Measurements from ENCODE around the gene MAP3K4. TPM values are rescaled to one million over a fixed set of nuclear protein-coding genes. Genes with fewer than 3 reads are reported as not detected.

The MAP3K4 gene
- total RNA-seq, 1 experiment from 2014 or later = 41.1 TPM

DNA sequence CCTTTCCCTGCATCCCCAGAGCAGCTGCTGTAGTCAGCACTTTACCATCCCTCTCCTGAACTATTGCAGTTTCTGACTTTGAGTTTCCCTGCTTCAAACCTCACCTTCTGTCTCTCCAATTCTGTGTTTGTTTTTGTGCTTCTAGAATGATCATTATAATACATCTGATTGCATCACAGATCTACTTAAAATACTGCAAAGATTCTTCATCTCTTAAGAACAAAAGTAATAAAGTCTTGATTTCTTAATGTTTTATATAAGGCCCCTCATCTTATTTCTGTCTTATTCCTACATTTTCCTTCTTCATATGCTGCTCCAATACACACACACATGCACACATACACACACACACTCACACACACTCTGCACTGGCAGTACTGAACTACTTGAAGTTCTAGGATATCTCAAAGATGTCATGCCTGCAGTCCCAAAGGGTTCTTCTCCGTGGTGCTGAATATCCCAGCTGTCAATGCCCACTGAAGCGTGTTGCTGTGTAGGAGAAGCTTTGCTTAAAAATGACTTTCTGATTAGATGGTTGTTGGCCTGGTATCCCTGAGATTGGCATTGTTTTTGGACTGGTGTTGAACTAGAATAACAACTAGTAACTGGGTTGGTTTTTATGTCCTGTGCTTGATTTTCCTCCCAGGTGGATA is 97.2 kb downstream of the MAP3K4 start:
- Histone ChIP-seq H3K4me3 (ENCODE audit: insufficient read depth, low read depth, low read length) (no peak overlapping the region), H3K36me3 (replicated peaks; ENCODE audit: control insufficient read depth, insufficient read depth, low read length) (peaks cover 24% of the 10 kb centered on the region), H3K27me3 (ENCODE audit: control insufficient read depth, insufficient read depth, low read length) (no peaks in the 10 kb centered on the region)
- DNase-seq = no peak

DNA sequence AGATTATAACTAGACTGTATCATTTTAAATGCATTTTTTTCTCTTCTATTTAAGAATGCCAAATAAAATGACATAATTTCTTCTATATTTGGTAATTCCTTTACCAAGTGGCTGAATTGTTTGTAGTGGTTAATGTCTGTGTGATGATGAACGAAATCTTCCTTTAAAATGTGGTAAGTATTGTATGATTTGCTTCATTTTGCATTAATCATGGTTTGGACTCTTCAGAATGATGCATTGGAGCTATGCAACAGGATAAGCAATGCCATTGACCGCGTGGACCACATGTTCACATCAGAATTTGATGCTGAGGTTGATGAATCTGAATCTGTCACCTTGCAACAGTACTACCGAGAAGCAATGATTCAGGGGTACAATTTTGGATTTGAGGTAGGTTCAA is 99.6 kb downstream of the MAP3K4 start:
- Histone ChIP-seq H3K4me3 (ENCODE audit: insufficient read depth, low read depth, low read length) (no peak overlapping the region), H3K27me3 (ENCODE audit: control insufficient read depth, insufficient read depth, low read length) (no peaks in the 10 kb centered on the region), H3K36me3 (replicated peaks; ENCODE audit: control insufficient read depth, insufficient read depth, low read length) (peaks cover 25% of the 10 kb centered on the region)
- no peak for DNase-seq

- DNase-seq = no peak
- Histone ChIP-seq H3K4me3 (ENCODE audit: insufficient read depth, low read depth, low read length) (no peak overlapping the region), H3K36me3 (replicated peaks; ENCODE audit: control insufficient read depth, insufficient read depth, low read length) (peaks cover 26% of the 10 kb centered on the region), H3K27me3 (ENCODE audit: control insufficient read depth, insufficient read depth, low read length) (no peaks in the 10 kb centered on the region)
These were observed 100.6 kb downstream of the MAP3K4 start for GRCh38 chr6:161091972-161092701.

GRCh38 chr6:161094955-161095354 is 103.4 kb downstream of the MAP3K4 start:
- H3K27me3 ChIP-seq (ENCODE audit: control insufficient read depth, insufficient read depth, low read length) = no peaks in the 10 kb centered on the region
- DNase-seq = no peak
- no peak overlapping the region for H3K4me3 ChIP-seq (ENCODE audit: insufficient read depth, low read depth, low read length)
- H3K36me3 ChIP-seq (replicated peaks; ENCODE audit: control insufficient read depth, insufficient read depth, low read length) = peaks cover 11% of the 10 kb centered on the region

- DNase-seq = no peak
- Histone ChIP-seq H3K36me3 (replicated peaks; ENCODE audit: control insufficient read depth, insufficient read depth, low read length) (peaks cover 15% of the 10 kb centered on the region), H3K4me3 (ENCODE audit: insufficient read depth, low read depth, low read length) (no peak overlapping the region), H3K27me3 (ENCODE audit: control insufficient read depth, insufficient read depth, low read length) (no peaks in the 10 kb centered on the region)
These were observed 104.3 kb downstream of the MAP3K4 start for GRCh38 chr6:161095916-161096315.

- no peak for DNase-seq
- Histone ChIP-seq H3K27me3 (ENCODE audit: control insufficient read depth, insufficient read depth, low read length) (no peaks in the 10 kb centered on the region), H3K36me3 (replicated peaks; ENCODE audit: control insufficient read depth, insufficient read depth, low read length) (peaks cover 9% of the 10 kb centered on the region), H3K4me3 (ENCODE audit: insufficient read depth, low read depth, low read length) (no peak overlapping the region)
These were observed 108.5 kb downstream of the MAP3K4 start for GRCh38 chr6:161100072-161100471.

DNA sequence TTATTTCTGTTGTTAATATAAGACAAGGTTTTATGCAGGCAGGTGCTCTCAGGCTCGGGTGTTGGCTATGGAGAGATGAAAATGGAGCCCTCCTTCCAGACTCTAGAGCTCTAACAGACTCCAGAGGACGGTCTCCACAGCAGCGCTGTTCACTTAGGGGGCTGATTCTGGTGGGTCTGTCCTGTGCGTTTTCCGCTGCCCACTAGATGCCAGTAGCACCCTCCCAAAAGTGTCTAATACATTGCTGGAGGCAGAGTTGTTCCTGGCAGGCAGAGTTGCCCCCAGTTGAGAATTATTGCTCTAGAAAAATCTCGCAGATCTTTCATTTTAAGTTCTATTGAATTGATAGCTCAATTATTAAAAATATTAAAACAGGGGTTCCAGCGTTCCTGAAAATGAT is 109.9 kb downstream of the MAP3K4 start:
- peak; percentile 26 for DNase-seq

GRCh38 chr6:161103475-161103874 is 111.9 kb downstream of the MAP3K4 start:
- H3K27me3 ChIP-seq (ENCODE audit: control insufficient read depth, insufficient read depth, low read length) = no peaks in the 10 kb centered on the region
- H3K4me3 ChIP-seq (ENCODE audit: insufficient read depth, low read depth, low read length) = no peak overlapping the region
- no peak for DNase-seq
- peaks cover 13% of the 10 kb centered on the region for H3K36me3 ChIP-seq (replicated peaks; ENCODE audit: control insufficient read depth, insufficient read depth, low read length)

More for the DNA sequence above, 109.9 kb downstream of the MAP3K4 start:
- Histone ChIP-seq H3K36me3 (replicated peaks; ENCODE audit: control insufficient read depth, insufficient read depth, low read length) (peaks cover 9% of the 10 kb centered on the region), H3K27me3 (ENCODE audit: control insufficient read depth, insufficient read depth, low read length) (no peaks in the 10 kb centered on the region), H3K4me3 (ENCODE audit: insufficient read depth, low read depth, low read length) (no peak overlapping the region)

GRCh38 chr6:161104966-161105365 is 113.4 kb downstream of the MAP3K4 start:
- H3K27me3 ChIP-seq (ENCODE audit: control insufficient read depth, insufficient read depth, low read length) = no peaks in the 10 kb centered on the region
- H3K36me3 ChIP-seq (replicated peaks; ENCODE audit: control insufficient read depth, insufficient read depth, low read length) = peaks cover 20% of the 10 kb centered on the region
- no peak overlapping the region for H3K4me3 ChIP-seq (ENCODE audit: insufficient read depth, low read depth, low read length)
- no peak for DNase-seq

GRCh38 chr6:161105408-161105807 is 113.8 kb downstream of the MAP3K4 start:
- Histone ChIP-seq H3K27me3 (ENCODE audit: control insufficient read depth, insufficient read depth, low read length) (no peaks in the 10 kb centered on the region), H3K36me3 (replicated peaks; ENCODE audit: control insufficient read depth, insufficient read depth, low read length) (peaks cover 21% of the 10 kb centered on the region), H3K4me3 (ENCODE audit: insufficient read depth, low read depth, low read length) (no peak overlapping the region)
- no peak for DNase-seq

DNA sequence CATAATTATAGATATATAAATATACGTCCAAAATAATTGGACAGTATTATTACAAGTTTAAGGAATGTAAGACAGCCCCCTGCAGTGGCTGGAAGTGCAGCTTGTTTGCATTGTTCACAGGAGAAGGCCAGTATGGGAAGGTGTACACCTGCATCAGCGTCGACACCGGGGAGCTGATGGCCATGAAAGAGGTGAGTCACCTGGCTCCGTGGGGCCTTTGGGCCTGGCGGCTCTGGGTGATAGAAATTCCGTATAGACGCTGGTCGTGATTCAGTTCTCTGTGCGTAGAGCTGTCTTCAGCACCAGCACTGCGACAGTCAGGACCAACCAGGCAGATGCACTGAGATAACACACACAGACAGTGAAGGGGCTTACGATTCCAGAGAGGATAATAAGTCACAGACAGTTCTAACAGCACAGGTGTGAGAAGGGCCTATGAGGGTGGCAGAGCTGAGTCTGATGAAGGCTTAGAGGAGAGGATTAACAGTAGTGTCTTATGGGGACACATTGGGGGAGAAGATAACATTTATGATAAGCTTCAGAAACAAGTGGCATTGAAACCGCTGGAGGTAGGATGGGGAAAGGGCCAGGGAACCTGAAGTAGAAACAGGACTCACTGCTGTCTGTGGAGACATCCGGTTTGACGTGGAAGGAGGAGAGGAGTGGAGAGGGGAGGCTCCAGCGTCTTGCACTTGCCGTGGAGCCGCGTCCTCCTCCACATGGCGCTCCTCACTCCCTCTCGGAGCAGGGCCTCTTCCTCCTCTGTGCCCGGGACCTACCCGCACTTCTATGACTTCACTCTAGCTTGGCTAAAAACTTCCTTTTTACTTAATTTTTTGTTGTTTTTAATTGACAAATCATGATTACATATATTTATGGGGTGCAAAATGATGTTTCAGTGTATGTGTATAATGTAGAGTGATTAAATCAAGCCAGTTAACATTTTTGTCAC is 116.5 kb downstream of the MAP3K4 start:
- DNase-seq = no peak
- no peaks in the 10 kb centered on the region for H3K27me3 ChIP-seq (ENCODE audit: control insufficient read depth, insufficient read depth, low read length)
- H3K4me3 ChIP-seq (ENCODE audit: insufficient read depth, low read depth, low read length) = no peak overlapping the region
- H3K36me3 ChIP-seq (replicated peaks; ENCODE audit: control insufficient read depth, insufficient read depth, low read length) = peaks cover 33% of the 10 kb centered on the region

GRCh38 chr6:161108916-161109315 is 117.3 kb downstream of the MAP3K4 start:
- no peak for DNase-seq

GRCh38 chr6:161109366-161109765 is 117.8 kb downstream of the MAP3K4 start:
- no peak overlapping the region for H3K4me3 ChIP-seq (ENCODE audit: insufficient read depth, low read depth, low read length)
- DNase-seq = no peak
- H3K36me3 ChIP-seq (replicated peaks; ENCODE audit: control insufficient read depth, insufficient read depth, low read length) = peaks cover 34% of the 10 kb centered on the region
- no peaks in the 10 kb centered on the region for H3K27me3 ChIP-seq (ENCODE audit: control insufficient read depth, insufficient read depth, low read length)

More at GRCh38 chr6:161108916-161109315, 117.3 kb downstream of the MAP3K4 start:
- H3K4me3 ChIP-seq (ENCODE audit: insufficient read depth, low read depth, low read length) = no peak overlapping the region
- H3K36me3 ChIP-seq (replicated peaks; ENCODE audit: control insufficient read depth, insufficient read depth, low read length) = peaks cover 34% of the 10 kb centered on the region
- H3K27me3 ChIP-seq (ENCODE audit: control insufficient read depth, insufficient read depth, low read length) = no peaks in the 10 kb centered on the region

GRCh38 chr6:161110028-161110779 is 118.6 kb downstream of the MAP3K4 start:
- Histone ChIP-seq H3K36me3 (replicated peaks; ENCODE audit: control insufficient read depth, insufficient read depth, low read length) (peaks cover 34% of the 10 kb centered on the region), H3K4me3 (ENCODE audit: insufficient read depth, low read depth, low read length) (no peak overlapping the region), H3K27me3 (ENCODE audit: control insufficient read depth, insufficient read depth, low read length) (no peaks in the 10 kb centered on the region)
- DNase-seq = no peak

Measured in H7 (cell line).